ENCODE data around the gene PIK3C2B. TPM values are rescaled to one million over a fixed set of nuclear protein-coding genes. Genes with fewer than 3 reads are reported as not detected.

PIK3C2B gene
- total RNA-seq (2022; extraction: Qiagen RNA extraction; ENCODE audit: low read depth) = 4.1 to 9.2 TPM (median 8.3 TPM) in 5 replicates

GRCh38 chr1:204494281-204495077, at the start of gene PIK3C2B:
TSS of gene PIK3C2B (minus strand) at chr1:204494805. CDS start at chr1:204469802, 25,003 bp downstream.

GRCh38 chr1:204516180-204516879, 21.7 kb upstream of the PIK3C2B start, which contains the start of gene MDM4:
TSS of gene MDM4 (plus strand) at chr1:204516406. CDS start at chr1:204525519, 9,113 bp downstream.

Other genes with a start within 250 kb of the PIK3C2B start
- 20.4 to 35.4 TPM (median 29.9 TPM) in 5 replicates for gene PLEKHA6, start 134.9 kb downstream of the PIK3C2B start, total RNA-seq (2022; extraction: Qiagen RNA extraction; ENCODE audit: low read depth)
- 19.0 to 31.9 TPM (median 25.8 TPM) in 5 replicates for gene PPP1R15B, start 83.0 kb downstream of the PIK3C2B start, total RNA-seq (2022; extraction: Qiagen RNA extraction; ENCODE audit: low read depth)
- 2.8 to 7.9 TPM (median 6.0 TPM) in 5 replicates for gene MDM4, start 21.6 kb upstream of the PIK3C2B start, total RNA-seq (2022; extraction: Qiagen RNA extraction; ENCODE audit: low read depth)
- gene LRRN2, start 190.9 kb upstream of the PIK3C2B start, total RNA-seq (2022; extraction: Qiagen RNA extraction; ENCODE audit: low read depth) = 10.1 to 19.7 TPM (median 14.3 TPM) in 5 replicates

All from A549 treated with ZK216348 at 1 μM for 4 hours (cell line).